IMR-90 (cell line): ENCODE measurements around the gene RGS3.

Experiments used
- BHLHE40 ChIP-seq: fragments of 150-350 bp; IDR thresholded peaks from 2 replicates; pipeline ENCODE4 v1.6.1; 2016; ENCODE audit warnings: mild to moderate bottlenecking, low read depth, low read length
- CEBPB ChIP-seq: IDR thresholded peaks from 2 replicates; pipeline ENCODE4 v1.6.1; 2012; ENCODE audit warnings: low read depth, low read length, improper control_type of control experiment
- MAFK ChIP-seq: IDR thresholded peaks from 2 replicates; pipeline ENCODE4 v1.6.1; 2012; ENCODE audit warnings: low read depth, low read length, improper control_type of control experiment
- MXI1 ChIP-seq: IDR thresholded peaks from 2 replicates; pipeline ENCODE4 v1.6.1; 2012; ENCODE audit warnings: low read depth, mild to moderate bottlenecking, low read length, moderate library complexity, borderline replicate concordance
- POLR2A ChIP-seq: IDR thresholded peaks from 2 replicates; pipeline ENCODE4 v1.6.1; 2012; ENCODE audit warnings: mild to moderate bottlenecking, low read depth, low read length
- RAD21 ChIP-seq: IDR thresholded peaks from 2 replicates; pipeline ENCODE4 v1.6.1; 2012; ENCODE audit warnings: low read length, improper control_type of control experiment
- RCOR1 ChIP-seq: IDR thresholded peaks from 2 replicates; pipeline ENCODE4 v1.6.1; 2012; ENCODE audit warnings: mild to moderate bottlenecking, low read length, improper control_type of control experiment; ENCODE audit not compliant: insufficient replicate concordance
- TF ChIP-seq, protein P1 (sequence below): conservative IDR thresholded peaks from 2 replicates; pipeline ENCODE4 v1.5.1; 2012; ENCODE audit warnings: mild to moderate bottlenecking, low read depth, low read length, improper control_type of control experiment
- TF ChIP-seq, protein P2 (sequence below): fragments of 150-350 bp; IDR thresholded peaks from 2 replicates; pipeline ENCODE4 v1.6.1; 2016; ENCODE audit warnings: low read depth, mild to moderate bottlenecking, low read length, moderate library complexity, borderline replicate concordance
- TF ChIP-seq, protein P3 (sequence below): fragments of 150-350 bp; IDR thresholded peaks from 2 replicates; pipeline ENCODE4 v1.6.1; 2017; ENCODE audit warnings: mild to moderate bottlenecking, antibody characterized with exemption, low read length, low read depth

DNA sequence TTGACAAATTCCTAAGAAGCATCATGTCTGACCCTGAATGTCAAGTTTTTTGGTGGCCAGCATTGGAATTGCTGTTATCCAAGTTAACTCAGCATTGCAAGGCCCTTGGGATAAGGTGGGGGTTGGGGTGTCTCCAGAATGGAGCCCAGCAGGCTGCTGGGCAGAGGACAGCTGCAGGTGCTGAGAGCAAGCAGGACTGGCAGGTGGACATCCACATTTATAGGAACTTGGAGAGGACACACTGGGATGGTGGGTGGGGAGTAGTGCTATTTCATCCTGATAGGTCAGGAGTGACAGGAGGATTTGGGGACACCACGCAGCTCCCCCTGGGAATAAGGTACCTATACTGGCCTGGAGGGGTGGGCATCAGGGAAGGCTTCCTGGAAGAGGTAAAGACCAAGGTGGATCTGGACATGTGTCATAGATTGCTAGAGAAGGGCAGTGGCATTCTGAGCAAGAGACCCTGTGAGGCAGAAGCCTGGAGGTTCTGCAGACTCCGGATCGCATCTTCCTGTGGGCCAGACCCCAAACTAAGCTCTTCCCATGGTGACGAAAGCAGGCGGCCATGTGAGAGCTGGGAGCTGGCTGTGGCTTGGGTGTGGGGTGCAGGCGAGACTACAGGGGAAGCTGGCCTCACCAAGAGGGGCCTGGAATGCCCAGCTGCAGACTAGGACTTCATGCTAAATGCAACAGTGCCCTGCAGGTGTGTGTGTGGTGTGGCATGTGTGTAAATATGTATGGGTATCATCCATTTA, 148.1 kb downstream of the RGS3 start:
- TF ChIP-seq, protein P1, sequence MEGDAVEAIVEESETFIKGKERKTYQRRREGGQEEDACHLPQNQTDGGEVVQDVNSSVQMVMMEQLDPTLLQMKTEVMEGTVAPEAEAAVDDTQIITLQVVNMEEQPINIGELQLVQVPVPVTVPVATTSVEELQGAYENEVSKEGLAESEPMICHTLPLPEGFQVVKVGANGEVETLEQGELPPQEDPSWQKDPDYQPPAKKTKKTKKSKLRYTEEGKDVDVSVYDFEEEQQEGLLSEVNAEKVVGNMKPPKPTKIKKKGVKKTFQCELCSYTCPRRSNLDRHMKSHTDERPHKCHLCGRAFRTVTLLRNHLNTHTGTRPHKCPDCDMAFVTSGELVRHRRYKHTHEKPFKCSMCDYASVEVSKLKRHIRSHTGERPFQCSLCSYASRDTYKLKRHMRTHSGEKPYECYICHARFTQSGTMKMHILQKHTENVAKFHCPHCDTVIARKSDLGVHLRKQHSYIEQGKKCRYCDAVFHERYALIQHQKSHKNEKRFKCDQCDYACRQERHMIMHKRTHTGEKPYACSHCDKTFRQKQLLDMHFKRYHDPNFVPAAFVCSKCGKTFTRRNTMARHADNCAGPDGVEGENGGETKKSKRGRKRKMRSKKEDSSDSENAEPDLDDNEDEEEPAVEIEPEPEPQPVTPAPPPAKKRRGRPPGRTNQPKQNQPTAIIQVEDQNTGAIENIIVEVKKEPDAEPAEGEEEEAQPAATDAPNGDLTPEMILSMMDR, result no peak
- no peak for TF ChIP-seq MXI1
- TF ChIP-seq RAD21, result no peak
- no peak for TF ChIP-seq POLR2A
- TF ChIP-seq, protein P2, sequence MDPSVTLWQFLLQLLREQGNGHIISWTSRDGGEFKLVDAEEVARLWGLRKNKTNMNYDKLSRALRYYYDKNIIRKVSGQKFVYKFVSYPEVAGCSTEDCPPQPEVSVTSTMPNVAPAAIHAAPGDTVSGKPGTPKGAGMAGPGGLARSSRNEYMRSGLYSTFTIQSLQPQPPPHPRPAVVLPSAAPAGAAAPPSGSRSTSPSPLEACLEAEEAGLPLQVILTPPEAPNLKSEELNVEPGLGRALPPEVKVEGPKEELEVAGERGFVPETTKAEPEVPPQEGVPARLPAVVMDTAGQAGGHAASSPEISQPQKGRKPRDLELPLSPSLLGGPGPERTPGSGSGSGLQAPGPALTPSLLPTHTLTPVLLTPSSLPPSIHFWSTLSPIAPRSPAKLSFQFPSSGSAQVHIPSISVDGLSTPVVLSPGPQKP, result no peak
- TF ChIP-seq RCOR1, result no peak
- TF ChIP-seq CEBPB, result no peak
- TF ChIP-seq BHLHE40, result no peak
- TF ChIP-seq MAFK, result no peak
- TF ChIP-seq, protein P3, sequence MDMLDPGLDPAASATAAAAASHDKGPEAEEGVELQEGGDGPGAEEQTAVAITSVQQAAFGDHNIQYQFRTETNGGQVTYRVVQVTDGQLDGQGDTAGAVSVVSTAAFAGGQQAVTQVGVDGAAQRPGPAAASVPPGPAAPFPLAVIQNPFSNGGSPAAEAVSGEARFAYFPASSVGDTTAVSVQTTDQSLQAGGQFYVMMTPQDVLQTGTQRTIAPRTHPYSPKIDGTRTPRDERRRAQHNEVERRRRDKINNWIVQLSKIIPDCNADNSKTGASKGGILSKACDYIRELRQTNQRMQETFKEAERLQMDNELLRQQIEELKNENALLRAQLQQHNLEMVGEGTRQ, result no peak
